Fibroblast of lung (primary cell): ENCODE results near the gene PCBD1. TPM values are rescaled to one million over a fixed set of nuclear protein-coding genes. Genes with fewer than 3 reads are reported as not detected.

Experiments used
- DNase-seq, 2 donors: peaks; one replicate each; pipeline versions ENCODE4 v3.0.0 to v3.0.0-alpha.2; 2010; ENCODE audit warnings: low read depth in 2 of 2
- H2AFZ ChIP-seq: 2 replicates; pipeline ENCODE4 v1.5.1; 2012; ENCODE audit warnings: low read length, control low read depth, inconsistent platforms
- H3K27ac ChIP-seq: 2 replicates; pipeline ENCODE4 v1.5.1; 2011; ENCODE audit warnings: low read length, control low read depth; ENCODE audit not compliant: insufficient read depth
- H3K27me3 ChIP-seq: 2 replicates; pipeline ENCODE4 v1.5.1; 2011; ENCODE audit warnings: mild to moderate bottlenecking, low read length; ENCODE audit not compliant: control insufficient read depth, insufficient read depth
- H3K36me3 ChIP-seq: 2 replicates; pipeline ENCODE4 v1.5.1; 2011; ENCODE audit warnings: low read length; ENCODE audit not compliant: control insufficient read depth, insufficient read depth
- H3K4me1 ChIP-seq: 2 replicates; pipeline ENCODE4 v1.5.1; 2011; ENCODE audit warnings: low read length; ENCODE audit not compliant: control insufficient read depth, insufficient read depth; ENCODE audit errors: extremely low read depth
- H3K4me2 ChIP-seq: 2 replicates; pipeline ENCODE4 v1.5.1; 2011; ENCODE audit warnings: low read length, control low read depth; ENCODE audit not compliant: insufficient read depth; ENCODE audit errors: extremely low read depth
- H3K4me3 ChIP-seq, 4 experiments: fragments of 200-600 bp in 1 of 4; sonication (generic) in 1 of 4; replicated peaks in 1 of 4; 2 replicates each; pipeline ENCODE4 v1.5.1; 2011 to 2016; ENCODE audit warnings: low read length in 4 of 4, low read depth in 3 of 4, mild to moderate bottlenecking in 3 of 4, control low read depth in 2 of 4, inconsistent platforms in 1 of 4, mixed read lengths in 1 of 4; ENCODE audit not compliant: insufficient read depth in 1 of 4; ENCODE audit errors: control extremely low read depth in 1 of 4
- H3K79me2 ChIP-seq: 2 replicates; pipeline ENCODE4 v1.5.1; 2012; ENCODE audit warnings: mild to moderate bottlenecking, low read length, inconsistent platforms; ENCODE audit not compliant: control insufficient read depth, insufficient read depth
- H3K9ac ChIP-seq: 2 replicates; pipeline ENCODE4 v1.5.1; 2011; ENCODE audit warnings: mild to moderate bottlenecking, low read length, control low read depth; ENCODE audit not compliant: insufficient read depth
- H3K9me3 ChIP-seq: 2 replicates; pipeline ENCODE4 v1.5.1; 2012; ENCODE audit warnings: low read depth, low read length; ENCODE audit not compliant: control insufficient read depth, insufficient read depth
- H4K20me1 ChIP-seq: 2 replicates; pipeline ENCODE4 v1.5.1; 2011; ENCODE audit warnings: low read length; ENCODE audit not compliant: control insufficient read depth, insufficient read depth; ENCODE audit errors: extremely low read depth
- CTCF ChIP-seq, 2 donors: IDR thresholded peaks in 1 of 2; conservative IDR thresholded peaks in 1 of 2; 1 replicate in 1 of 2; 2 replicates in 1 of 2; pipeline ENCODE4 v1.5.1; 2011 to 2012; ENCODE audit warnings: low read length in 2 of 2, control low read depth in 1 of 2, inconsistent platforms in 1 of 2, low read depth in 1 of 2, mild to moderate bottlenecking in 1 of 2
- EZH2 ChIP-seq: IDR thresholded peaks from 2 replicates; pipeline ENCODE4 v1.5.1; 2012; ENCODE audit warnings: low read length, control low read depth, mild to moderate bottlenecking; ENCODE audit errors: missing control alignments
- polyA plus RNA-seq, 2 donors: library from polyadenylated mRNA; depleted of rRNA in 1 of 2; stranded (reverse) in 1 of 2; unstranded in 1 of 2; fragments of >200 nt; gene quantifications; 2 replicates each; pipeline ENCODE4 v1.2.1, GENCODE V29; 2011 to 2012; ENCODE audit warnings: missing spikeins in 1 of 2
- total RNA-seq: library from RNA; depleted of rRNA; stranded (reverse); fragments of >200 nt; gene quantifications from 2 replicates; pipeline ENCODE4 v1.2.1, GENCODE V29; 2014

The PCBD1 gene
- total and polyA plus RNA-seq, 2 donors (not counting 1 experiment from before 2014, with no cell fraction given), result 31.2 to 46.6 TPM

GRCh38 chr10:70906031-70906783 lies 17.8 kb upstream of the PCBD1 start:
- no peak for TF ChIP-seq EZH2
- H3K79me2 ChIP-seq, result no peaks in the 10 kb centered on the region
- H2AFZ ChIP-seq, result no peak overlapping the region
- H3K36me3 ChIP-seq, result no peaks in the 10 kb centered on the region
- H3K9ac ChIP-seq, result no peak overlapping the region
- no peak overlapping the region for H3K27ac ChIP-seq
- DNase-seq, result no peak
- no peak overlapping the region for H3K4me2 ChIP-seq
- H4K20me1 ChIP-seq, result no peaks in the 10 kb centered on the region
- H3K4me3 ChIP-seq, result no peak overlapping the region
- H3K27me3 ChIP-seq, result peaks cover 8% of the 10 kb centered on the region
- H3K9me3 ChIP-seq, result no peaks in the 10 kb centered on the region
- no peaks in the 10 kb centered on the region for H3K4me1 ChIP-seq

GRCh38 chr10:70905071-70906021 lies 17.0 kb upstream of the PCBD1 start:
- Histone ChIP-seq H3K9me3 (no peaks in the 10 kb centered on the region), H3K4me1 (no peaks in the 10 kb centered on the region), H3K4me2 (no peak overlapping the region), H4K20me1 (no peaks in the 10 kb centered on the region), H3K79me2 (no peaks in the 10 kb centered on the region), H3K36me3 (no peaks in the 10 kb centered on the region), H2AFZ (no peak overlapping the region), H3K27ac (no peak overlapping the region), H3K9ac (no peak overlapping the region), H3K27me3 (peaks cover 11% of the 10 kb centered on the region), H3K4me3 (no peak overlapping the region)
- no peak for TF ChIP-seq EZH2
- TF ChIP-seq CTCF (conservative IDR thresholded peaks at IDR 0.05 in 1 of 2, IDR thresholded peaks at IDR 0.05 in 1 of 2; ENCODE audit: low read depth in 1 of 2, low read length in 2 of 2), result no peak
- DNase-seq, result no peak

- H3K4me1 ChIP-seq, result no peaks in the 10 kb centered on the region
- no peak overlapping the region for H2AFZ ChIP-seq
- H3K4me2 ChIP-seq, result no peak overlapping the region
- DNase-seq, result peak; percentile 36 to 50
- no peaks in the 10 kb centered on the region for H3K79me2 ChIP-seq
- peak; percentile 90 to 92 for TF ChIP-seq CTCF (conservative IDR thresholded peaks at IDR 0.05 in 1 of 2, IDR thresholded peaks at IDR 0.05 in 1 of 2; ENCODE audit: low read depth in 1 of 2, low read length in 2 of 2)
- no peak for TF ChIP-seq EZH2
- peaks cover 15% of the 10 kb centered on the region for H3K27me3 ChIP-seq
- H3K36me3 ChIP-seq, result no peaks in the 10 kb centered on the region
- H3K9ac ChIP-seq, result no peak overlapping the region
- no peaks in the 10 kb centered on the region for H3K9me3 ChIP-seq
- no peak overlapping the region for H3K27ac ChIP-seq
- no peaks in the 10 kb centered on the region for H4K20me1 ChIP-seq
- H3K4me3 ChIP-seq, result no peak overlapping the region
Measured at GRCh38 chr10:70903262-70903921, 15.0 kb upstream of the PCBD1 start.
